Activated T-helper 17 cell treated with anti-CD3 and anti-CD28 coated beads, Interleukin-2, amount 50 U/mL, for 72 hours (primary cell): ENCODE measurements around the gene CES1. TPM values are rescaled to one million over a fixed set of nuclear protein-coding genes. Genes with fewer than 3 reads are reported as not detected.
A peak's percentile ranks its signal among the peaks of the same experiment; 100 is the strongest.
"Not testable (repeated sequence)": the region's sequence is repeated elsewhere in the genome, so short reads cannot be mapped to it uniquely, and the experiment has no call there.

Source experiments
- ATAC-seq: fragments of 150-1000 bp; cut with Tn5 transposase; replicated peaks from 2 replicates; pipeline ENCODE4 v1.10.0; 2021; ENCODE audit warnings: mild to moderate bottlenecking, moderate library complexity
- H3K27ac Mint-ChIP-seq: one replicate; pipeline ENCODE4 v1.8.0; 2022; ENCODE audit warnings: mixed read lengths
- H3K27me3 Mint-ChIP-seq: one replicate; pipeline ENCODE4 v1.8.0; 2022; ENCODE audit warnings: mixed read lengths
- H3K36me3 Mint-ChIP-seq: one replicate; pipeline ENCODE4 v1.8.0; 2022; ENCODE audit warnings: low read depth, mild to moderate bottlenecking, mixed read lengths
- H3K4me1 Mint-ChIP-seq: one replicate; pipeline ENCODE4 v1.8.0; 2022; ENCODE audit warnings: mixed read lengths
- H3K4me3 Mint-ChIP-seq: one replicate; pipeline ENCODE4 v1.8.0; 2022; ENCODE audit warnings: mild to moderate bottlenecking, mixed read lengths
- H3K9me3 Mint-ChIP-seq: one replicate; pipeline ENCODE4 v1.8.0; 2022; ENCODE audit warnings: mixed read lengths
- total RNA-seq, 2 donors: library from RNA; stranded (reverse); gene quantifications; one replicate each; pipeline ENCODE4 v1.2.3, GENCODE V29; 2022

Gene CES1
- total RNA-seq, 2 donors from 2014 or later, result not detected

- H3K9me3 Mint-ChIP-seq, result no peaks in the 10 kb centered on the region
- no peaks in the 10 kb centered on the region for H3K4me1 Mint-ChIP-seq
- no peak overlapping the region for H3K27ac Mint-ChIP-seq
- H3K4me3 Mint-ChIP-seq, result no peak overlapping the region
- H3K27me3 Mint-ChIP-seq, result peaks cover 16% of the 10 kb centered on the region
- no peaks in the 10 kb centered on the region for H3K36me3 Mint-ChIP-seq
- ATAC-seq, result peak; percentile 29
Measured at GRCh38 chr16:55842369-55843104, 9.6 kb upstream of the CES1 start.

- ATAC-seq, result no peak
- Mint-ChIP-seq H3K27me3 (peaks cover 10% of the 10 kb centered on the region), H3K9me3 (no peaks in the 10 kb centered on the region), H3K4me1 (no peaks in the 10 kb centered on the region), H3K4me3 (no peak overlapping the region), H3K27ac (no peak overlapping the region), H3K36me3 (no peaks in the 10 kb centered on the region)
Measured at GRCh38 chr16:55839115-55839514, 6.2 kb upstream of the CES1 start.

GRCh38 chr16:55836158-55836611 lies 3.3 kb upstream of the CES1 start:
- ATAC-seq, result no peak
- H3K4me3 Mint-ChIP-seq, result no peak overlapping the region

GRCh38 chr16:55835581-55835980 lies 2.7 kb upstream of the CES1 start:
- Mint-ChIP-seq H3K27ac (no peak overlapping the region), H3K4me3 (no peak overlapping the region), H3K4me1 (no peaks in the 10 kb centered on the region), H3K27me3 (peaks cover 6% of the 10 kb centered on the region), H3K9me3 (no peaks in the 10 kb centered on the region), H3K36me3 (no peaks in the 10 kb centered on the region)
- ATAC-seq, result no peak

More at GRCh38 chr16:55836158-55836611, 3.3 kb upstream of the CES1 start:
- no peak overlapping the region for H3K27ac Mint-ChIP-seq
- no peaks in the 10 kb centered on the region for H3K9me3 Mint-ChIP-seq
- no peaks in the 10 kb centered on the region for H3K4me1 Mint-ChIP-seq
- H3K27me3 Mint-ChIP-seq, result peaks cover 6% of the 10 kb centered on the region
- H3K36me3 Mint-ChIP-seq, result no peaks in the 10 kb centered on the region

GRCh38 chr16:55835173-55835572 lies 2.3 kb upstream of the CES1 start:
- not testable (repeated sequence) for ATAC-seq, H3K27me3 Mint-ChIP-seq, H3K4me3 Mint-ChIP-seq, H3K9me3 Mint-ChIP-seq, H3K27ac Mint-ChIP-seq, H3K36me3 Mint-ChIP-seq, H3K4me1 Mint-ChIP-seq

- no peaks in the 10 kb centered on the region for H3K4me1 Mint-ChIP-seq
- H3K27ac Mint-ChIP-seq, result no peak overlapping the region
- peaks cover 8% of the 10 kb centered on the region for H3K27me3 Mint-ChIP-seq
- no peak overlapping the region for H3K4me3 Mint-ChIP-seq
- H3K9me3 Mint-ChIP-seq, result no peaks in the 10 kb centered on the region
- no peak for ATAC-seq
- no peaks in the 10 kb centered on the region for H3K36me3 Mint-ChIP-seq
Measured at GRCh38 chr16:55834049-55834448, 1.2 kb upstream of the CES1 start.

GRCh38 chr16:55832425-55832772 lies 497 bp downstream of the CES1 start:
- Mint-ChIP-seq H3K27ac (no peak overlapping the region), H3K4me3 (no peak overlapping the region), H3K27me3 (peaks cover 9% of the 10 kb centered on the region), H3K36me3 (no peaks in the 10 kb centered on the region), H3K4me1 (no peaks in the 10 kb centered on the region), H3K9me3 (no peaks in the 10 kb centered on the region)
- ATAC-seq, result no peak

GRCh38 chr16:55830658-55831294 lies 2.1 kb downstream of the CES1 start:
- ATAC-seq, result no peak
- Mint-ChIP-seq H3K4me3 (no peak overlapping the region), H3K27me3 (peaks cover 9% of the 10 kb centered on the region), H3K36me3 (no peaks in the 10 kb centered on the region), H3K27ac (no peak overlapping the region), H3K4me1 (no peaks in the 10 kb centered on the region), H3K9me3 (no peaks in the 10 kb centered on the region)

- H3K4me1 Mint-ChIP-seq, ATAC-seq, H3K4me3 Mint-ChIP-seq, H3K36me3 Mint-ChIP-seq, H3K27ac Mint-ChIP-seq, H3K9me3 Mint-ChIP-seq: not testable (repeated sequence)
- peaks cover 13% of the 10 kb centered on the region for H3K27me3 Mint-ChIP-seq
Measured at GRCh38 chr16:55829232-55829631, 3.7 kb downstream of the CES1 start.

GRCh38 chr16:55828680-55829079 lies 4.2 kb downstream of the CES1 start:
- H3K27me3 Mint-ChIP-seq, result peaks cover 12% of the 10 kb centered on the region
- H3K4me3 Mint-ChIP-seq, result no peak overlapping the region
- ATAC-seq, result no peak
- no peaks in the 10 kb centered on the region for H3K36me3 Mint-ChIP-seq
- no peaks in the 10 kb centered on the region for H3K9me3 Mint-ChIP-seq
- H3K4me1 Mint-ChIP-seq, result no peaks in the 10 kb centered on the region
- H3K27ac Mint-ChIP-seq, result no peak overlapping the region

- Mint-ChIP-seq H3K27me3 (peaks cover 35% of the 10 kb centered on the region), H3K4me1 (no peaks in the 10 kb centered on the region), H3K36me3 (no peaks in the 10 kb centered on the region), H3K27ac (no peak overlapping the region), H3K4me3 (no peak overlapping the region), H3K9me3 (no peaks in the 10 kb centered on the region)
- ATAC-seq, result no peak
Measured at GRCh38 chr16:55825115-55825728, 7.7 kb downstream of the CES1 start.

- Mint-ChIP-seq H3K4me3 (no peak overlapping the region), H3K27me3 (peaks cover 35% of the 10 kb centered on the region), H3K36me3 (no peaks in the 10 kb centered on the region), H3K9me3 (no peaks in the 10 kb centered on the region), H3K4me1 (no peaks in the 10 kb centered on the region), H3K27ac (no peak overlapping the region)
- ATAC-seq, result no peak
Measured at GRCh38 chr16:55824473-55825000, 8.4 kb downstream of the CES1 start.

GRCh38 chr16:55822280-55822810 lies 10.6 kb downstream of the CES1 start:
- Mint-ChIP-seq H3K27me3 (peaks cover 41% of the 10 kb centered on the region), H3K36me3 (no peaks in the 10 kb centered on the region), H3K4me1 (no peaks in the 10 kb centered on the region), H3K4me3 (no peak overlapping the region), H3K27ac (no peak overlapping the region), H3K9me3 (no peaks in the 10 kb centered on the region)
- ATAC-seq, result no peak

GRCh38 chr16:55821210-55821609 lies 11.7 kb downstream of the CES1 start:
- Mint-ChIP-seq H3K9me3 (no peaks in the 10 kb centered on the region), H3K4me3 (no peak overlapping the region), H3K4me1 (no peaks in the 10 kb centered on the region), H3K27me3 (peaks cover 44% of the 10 kb centered on the region), H3K36me3 (no peaks in the 10 kb centered on the region), H3K27ac (no peak overlapping the region)
- no peak for ATAC-seq

GRCh38 chr16:55820615-55821014 lies 12.3 kb downstream of the CES1 start:
- Mint-ChIP-seq H3K4me3 (no peak overlapping the region), H3K27me3 (peaks cover 49% of the 10 kb centered on the region), H3K36me3 (no peaks in the 10 kb centered on the region), H3K4me1 (no peaks in the 10 kb centered on the region), H3K9me3 (no peaks in the 10 kb centered on the region), H3K27ac (no peak overlapping the region)
- ATAC-seq, result no peak
